ENCODE results near the gene RPTOR.

RPTOR gene

DNA sequence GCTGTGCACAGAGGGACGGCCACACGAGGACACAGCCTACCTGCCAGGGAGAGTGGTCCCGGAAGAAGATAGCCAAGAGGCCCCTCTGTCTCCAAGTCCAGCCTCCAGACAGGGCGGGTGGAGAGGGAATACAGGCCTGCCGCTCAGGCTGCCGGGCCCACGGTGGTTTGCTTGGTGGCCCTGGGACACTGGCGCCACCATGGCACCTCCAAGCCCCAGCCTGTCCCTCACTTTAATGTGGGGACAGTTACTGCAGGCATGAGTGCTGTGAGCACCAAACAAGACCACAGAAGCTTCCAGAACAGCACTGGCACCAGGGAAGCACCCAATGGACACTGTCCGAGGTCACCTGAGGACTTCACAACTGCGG is 425.0 kb downstream of the RPTOR start:
- peaks cover 9% of the 10 kb centered on the region for H3K36me3 ChIP-seq (replicated peaks)
- no peak for DNase-seq
- in situ Hi-C loops (cut with HindIII; ENCODE audit: low pct_ligation_motif_present, low sequenced_read_pairs) = no loop called here
- TF ChIP-seq, protein P1, sequence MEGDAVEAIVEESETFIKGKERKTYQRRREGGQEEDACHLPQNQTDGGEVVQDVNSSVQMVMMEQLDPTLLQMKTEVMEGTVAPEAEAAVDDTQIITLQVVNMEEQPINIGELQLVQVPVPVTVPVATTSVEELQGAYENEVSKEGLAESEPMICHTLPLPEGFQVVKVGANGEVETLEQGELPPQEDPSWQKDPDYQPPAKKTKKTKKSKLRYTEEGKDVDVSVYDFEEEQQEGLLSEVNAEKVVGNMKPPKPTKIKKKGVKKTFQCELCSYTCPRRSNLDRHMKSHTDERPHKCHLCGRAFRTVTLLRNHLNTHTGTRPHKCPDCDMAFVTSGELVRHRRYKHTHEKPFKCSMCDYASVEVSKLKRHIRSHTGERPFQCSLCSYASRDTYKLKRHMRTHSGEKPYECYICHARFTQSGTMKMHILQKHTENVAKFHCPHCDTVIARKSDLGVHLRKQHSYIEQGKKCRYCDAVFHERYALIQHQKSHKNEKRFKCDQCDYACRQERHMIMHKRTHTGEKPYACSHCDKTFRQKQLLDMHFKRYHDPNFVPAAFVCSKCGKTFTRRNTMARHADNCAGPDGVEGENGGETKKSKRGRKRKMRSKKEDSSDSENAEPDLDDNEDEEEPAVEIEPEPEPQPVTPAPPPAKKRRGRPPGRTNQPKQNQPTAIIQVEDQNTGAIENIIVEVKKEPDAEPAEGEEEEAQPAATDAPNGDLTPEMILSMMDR (IDR thresholded peaks at IDR 0.05; ENCODE audit: low read depth, low read length, missing control alignments) = no peak
- H3K4me3 ChIP-seq (ENCODE audit: low read depth, low read length) = no peak overlapping the region
- H3K27me3 ChIP-seq (replicated peaks) = no peaks in the 10 kb centered on the region
- no peak overlapping the region for H3K27ac ChIP-seq

DNA sequence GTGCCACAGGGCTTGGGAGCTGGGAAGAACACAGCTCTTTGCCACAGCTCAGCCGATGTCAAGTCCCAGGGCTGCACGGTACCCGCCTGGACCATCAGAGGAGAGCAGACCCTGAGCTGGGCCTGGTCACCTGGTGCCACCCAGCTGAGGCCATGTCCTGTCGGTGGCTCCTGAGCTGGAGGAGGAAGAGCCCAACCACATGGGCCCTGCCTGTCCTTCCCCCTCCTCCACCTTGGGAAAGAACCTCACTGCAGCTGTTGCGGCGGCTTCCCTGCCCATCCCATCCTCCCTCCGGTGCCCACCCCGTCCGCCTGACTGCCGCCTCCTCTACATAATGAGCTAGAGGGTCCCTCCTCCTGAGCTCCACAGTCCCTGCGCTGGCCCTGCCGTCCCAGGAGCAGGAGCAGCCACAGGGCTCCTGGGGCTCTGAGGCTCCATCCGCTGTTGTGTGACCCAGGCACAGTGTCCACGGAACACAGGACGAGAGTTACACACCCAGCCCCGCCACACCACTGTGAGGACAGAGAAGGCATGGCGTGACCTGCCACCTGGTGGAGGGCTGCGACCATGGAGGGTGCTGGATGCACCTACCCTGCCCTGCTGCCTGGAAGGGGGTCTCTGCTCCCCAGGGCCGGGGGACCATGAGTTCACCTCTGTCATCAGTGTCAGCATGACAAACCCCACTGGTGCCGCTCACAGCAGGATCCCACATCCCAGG is 425.6 kb downstream of the RPTOR start:
- no peak for DNase-seq
- no peaks in the 10 kb centered on the region for H3K27me3 ChIP-seq (replicated peaks)
- peaks cover 4% of the 10 kb centered on the region for H3K36me3 ChIP-seq (replicated peaks)
- TF ChIP-seq, protein P1 (IDR thresholded peaks at IDR 0.05; ENCODE audit: low read depth, low read length, missing control alignments) = peak; percentile 72
- in situ Hi-C loops (cut with HindIII; ENCODE audit: low pct_ligation_motif_present, low sequenced_read_pairs) = no loop called here
- no peak overlapping the region for H3K4me3 ChIP-seq (ENCODE audit: low read depth, low read length)
- no peak overlapping the region for H3K27ac ChIP-seq

DNA sequence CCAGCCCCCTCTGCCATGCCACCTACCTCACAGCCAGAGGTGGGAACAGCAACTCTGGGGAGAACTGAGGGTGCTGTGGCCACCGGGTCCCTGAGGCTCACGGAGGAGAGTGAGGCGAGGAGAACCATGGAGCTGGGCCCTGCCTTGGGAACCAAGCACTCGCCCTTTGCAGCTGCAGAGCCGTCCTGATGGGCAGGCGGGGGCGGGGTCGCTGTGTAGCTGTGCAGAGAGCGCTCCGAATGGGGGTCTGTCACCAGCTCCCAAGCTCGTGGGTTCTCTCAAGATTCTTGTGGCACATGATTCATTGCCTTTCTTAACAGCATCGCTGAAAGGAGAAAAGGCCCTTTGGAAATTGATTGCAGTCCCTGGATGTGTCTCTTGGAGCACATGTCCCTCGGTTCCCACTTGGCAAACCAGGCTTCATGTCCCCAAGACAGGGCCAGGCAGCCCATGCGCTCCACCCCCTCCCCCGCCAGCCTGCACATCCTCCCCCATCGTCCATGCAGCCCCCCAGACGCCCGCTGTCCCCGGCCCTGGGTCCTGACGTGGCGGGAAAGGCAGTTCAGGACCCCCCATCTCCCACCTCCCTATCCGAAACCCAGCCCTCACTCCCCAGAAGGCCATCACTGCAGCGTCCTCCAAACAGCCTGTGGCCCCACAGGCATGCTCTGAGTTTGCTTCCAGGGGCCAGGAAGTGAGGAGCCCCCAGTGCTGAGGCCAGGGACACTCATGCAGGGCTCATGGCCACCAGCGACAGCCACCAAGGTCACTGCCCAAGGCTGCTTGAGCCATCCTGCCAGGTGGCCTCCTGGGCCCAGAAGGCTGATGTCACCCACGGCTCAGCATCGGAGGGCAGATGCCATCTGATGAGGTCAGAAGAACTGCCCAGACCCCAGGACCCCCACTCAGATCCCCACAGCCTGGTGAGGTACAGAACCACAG is 426.4 kb downstream of the RPTOR start:
- TF ChIP-seq, protein P1 (IDR thresholded peaks at IDR 0.05; ENCODE audit: low read depth, low read length, missing control alignments) = no peak
- H3K27ac ChIP-seq = no peak overlapping the region
- no peak overlapping the region for H3K4me3 ChIP-seq (ENCODE audit: low read depth, low read length)
- no peaks in the 10 kb centered on the region for H3K36me3 ChIP-seq (replicated peaks)
- no peaks in the 10 kb centered on the region for H3K27me3 ChIP-seq (replicated peaks)
- in situ Hi-C loops (cut with HindIII; ENCODE audit: low pct_ligation_motif_present, low sequenced_read_pairs) = no loop called here
- no peak for DNase-seq

DNA sequence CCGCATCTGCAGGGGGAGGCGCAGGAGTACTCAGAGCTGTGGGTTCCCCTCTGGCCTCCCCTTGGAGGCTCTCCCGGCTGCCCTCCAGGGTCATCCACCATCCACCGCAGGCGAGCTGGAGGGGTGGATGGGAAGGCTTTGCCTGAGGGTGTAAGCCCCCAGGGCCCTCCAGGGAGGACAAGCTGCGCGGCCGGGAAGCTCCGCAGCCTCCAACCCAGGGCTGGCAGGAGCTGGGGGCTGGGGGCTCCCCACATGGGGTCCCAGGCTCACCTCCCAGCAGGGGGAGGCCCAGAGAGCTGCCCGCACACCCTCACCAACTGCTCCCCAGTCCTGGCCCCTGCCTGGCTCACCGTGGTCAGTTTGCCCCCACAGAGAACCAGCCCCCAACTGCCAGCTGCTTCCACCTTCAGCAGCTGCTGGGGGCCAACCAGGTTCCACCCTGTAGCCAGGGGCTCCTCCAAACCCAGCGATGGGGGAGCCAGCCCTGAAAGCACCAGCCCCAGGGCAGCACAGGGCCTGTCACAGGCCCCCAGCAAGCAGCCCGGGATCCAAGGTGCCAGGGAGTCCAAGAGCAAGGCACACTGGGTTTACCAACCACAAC is 427.2 kb downstream of the RPTOR start:
- Histone ChIP-seq H3K4me3 (ENCODE audit: low read depth, low read length) (no peak overlapping the region), H3K27me3 (replicated peaks) (no peaks in the 10 kb centered on the region), H3K36me3 (replicated peaks) (no peaks in the 10 kb centered on the region), H3K27ac (no peak overlapping the region)
- in situ Hi-C loops (cut with HindIII; ENCODE audit: low pct_ligation_motif_present, low sequenced_read_pairs) = no loop called here
- DNase-seq = no peak
- TF ChIP-seq, protein P1 (IDR thresholded peaks at IDR 0.05; ENCODE audit: low read depth, low read length, missing control alignments) = no peak

DNA sequence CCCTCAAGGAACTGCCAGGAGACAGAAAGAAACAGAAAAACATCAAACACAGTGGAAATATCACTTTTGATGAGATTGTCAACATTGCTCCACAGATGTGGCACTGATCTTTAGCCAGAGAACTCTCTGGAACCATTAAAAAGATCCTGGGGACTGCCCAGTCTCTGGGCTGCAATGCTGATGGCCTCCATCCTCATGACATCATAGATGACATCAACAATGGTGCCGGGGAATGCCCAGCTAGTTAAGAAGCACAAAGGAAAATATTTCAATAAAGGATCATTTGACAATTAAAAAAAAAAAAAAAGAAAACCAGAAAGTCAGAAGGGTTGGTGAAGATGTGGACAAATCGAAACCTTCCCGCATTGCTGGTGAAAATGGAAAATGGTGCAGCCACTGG is 432.1 kb downstream of the RPTOR start:
- DNase-seq = no peak
- H3K4me3 ChIP-seq (ENCODE audit: low read depth, low read length) = no peak overlapping the region
- no peak overlapping the region for H3K27ac ChIP-seq
- no peaks in the 10 kb centered on the region for H3K27me3 ChIP-seq (replicated peaks)
- H3K36me3 ChIP-seq (replicated peaks) = no peaks in the 10 kb centered on the region
- TF ChIP-seq, protein P1 (IDR thresholded peaks at IDR 0.05; ENCODE audit: low read depth, low read length, missing control alignments) = no peak
- in situ Hi-C loops (cut with HindIII; ENCODE audit: low pct_ligation_motif_present, low sequenced_read_pairs) = no loop called here
